Activated naive CD4-positive, alpha-beta T cell treated with Interleukin-2 at 50 U/mL for 16 hours (primary cell): ENCODE measurements around the gene CUL9.
"Not testable (repeated sequence)": the region's sequence is repeated elsewhere in the genome, so short reads cannot be mapped to it uniquely, and the experiment has no call there.

Experiments used
- DNase-seq: peaks from one replicate; pipeline ENCODE4 v3.0.0-alpha.2; 2020

The CUL9 gene

GRCh38 chr6:43181942-43182860, at the start of gene CUL9:
Gene CUL9 (plus strand): TSS chr6:43182196. CDS start chr6:43184311, 2,115 bp downstream.
- peak; percentile 82 for DNase-seq

- no peak for DNase-seq
Measured at GRCh38 chr6:43138267-43138666, 43.7 kb upstream of the CUL9 start.

DNA sequence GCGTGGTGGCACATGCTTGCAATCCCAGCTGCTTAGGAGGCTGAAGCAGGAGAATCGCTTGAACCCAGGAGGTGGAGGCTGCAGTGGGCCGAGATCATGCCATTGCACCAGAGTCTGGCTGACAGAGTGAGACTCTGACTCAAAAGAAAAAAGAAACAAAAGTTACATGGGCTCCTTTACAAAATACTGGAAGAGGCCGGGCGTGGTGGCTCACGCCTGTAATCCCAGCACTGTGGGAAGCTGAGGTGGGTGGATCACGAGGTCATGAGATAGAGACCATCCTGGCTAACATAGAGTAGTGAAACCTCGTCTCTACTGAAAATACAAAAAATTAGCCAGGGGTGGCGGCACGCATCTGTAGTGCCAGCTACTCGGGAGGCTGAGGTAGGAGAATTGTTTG, 42.0 kb upstream of the CUL9 start:
- DNase-seq, result not testable (repeated sequence)

DNA sequence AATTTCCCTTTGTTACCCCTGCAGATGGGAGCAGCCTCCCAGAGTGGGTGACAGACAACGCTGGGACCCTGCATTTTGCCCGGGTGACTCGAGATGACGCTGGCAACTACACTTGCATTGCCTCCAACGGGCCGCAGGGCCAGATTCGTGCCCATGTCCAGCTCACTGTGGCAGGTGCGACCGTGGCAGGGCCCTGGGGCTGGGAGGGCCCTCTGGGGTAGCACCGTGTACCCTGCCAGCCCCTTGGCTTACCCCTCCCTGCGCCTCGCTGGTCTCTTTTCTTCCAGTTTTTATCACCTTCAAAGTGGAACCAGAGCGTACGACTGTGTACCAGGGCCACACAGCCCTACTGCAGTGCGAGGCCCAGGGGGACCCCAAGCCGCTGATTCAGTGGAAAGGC, 40.4 kb upstream of the CUL9 start:
- DNase-seq, result no peak

DNA sequence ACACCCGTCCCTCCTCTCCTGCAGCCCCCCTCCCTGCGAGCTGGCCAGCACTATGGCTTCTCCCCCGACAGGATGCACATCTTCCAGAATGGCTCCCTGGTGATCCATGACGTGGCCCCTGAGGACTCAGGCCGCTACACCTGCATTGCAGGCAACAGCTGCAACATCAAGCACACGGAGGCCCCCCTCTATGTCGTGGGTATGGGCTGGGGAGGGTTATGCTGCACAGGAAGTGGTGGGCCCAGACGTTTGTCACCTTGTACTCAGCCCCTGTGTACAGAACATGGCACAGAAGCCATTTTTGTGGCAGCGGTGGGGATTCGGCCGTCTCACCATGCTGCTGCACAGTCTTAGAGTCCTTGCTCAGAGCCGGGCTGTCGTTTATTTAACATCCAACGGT, 39.9 kb upstream of the CUL9 start:
- no peak for DNase-seq

DNA sequence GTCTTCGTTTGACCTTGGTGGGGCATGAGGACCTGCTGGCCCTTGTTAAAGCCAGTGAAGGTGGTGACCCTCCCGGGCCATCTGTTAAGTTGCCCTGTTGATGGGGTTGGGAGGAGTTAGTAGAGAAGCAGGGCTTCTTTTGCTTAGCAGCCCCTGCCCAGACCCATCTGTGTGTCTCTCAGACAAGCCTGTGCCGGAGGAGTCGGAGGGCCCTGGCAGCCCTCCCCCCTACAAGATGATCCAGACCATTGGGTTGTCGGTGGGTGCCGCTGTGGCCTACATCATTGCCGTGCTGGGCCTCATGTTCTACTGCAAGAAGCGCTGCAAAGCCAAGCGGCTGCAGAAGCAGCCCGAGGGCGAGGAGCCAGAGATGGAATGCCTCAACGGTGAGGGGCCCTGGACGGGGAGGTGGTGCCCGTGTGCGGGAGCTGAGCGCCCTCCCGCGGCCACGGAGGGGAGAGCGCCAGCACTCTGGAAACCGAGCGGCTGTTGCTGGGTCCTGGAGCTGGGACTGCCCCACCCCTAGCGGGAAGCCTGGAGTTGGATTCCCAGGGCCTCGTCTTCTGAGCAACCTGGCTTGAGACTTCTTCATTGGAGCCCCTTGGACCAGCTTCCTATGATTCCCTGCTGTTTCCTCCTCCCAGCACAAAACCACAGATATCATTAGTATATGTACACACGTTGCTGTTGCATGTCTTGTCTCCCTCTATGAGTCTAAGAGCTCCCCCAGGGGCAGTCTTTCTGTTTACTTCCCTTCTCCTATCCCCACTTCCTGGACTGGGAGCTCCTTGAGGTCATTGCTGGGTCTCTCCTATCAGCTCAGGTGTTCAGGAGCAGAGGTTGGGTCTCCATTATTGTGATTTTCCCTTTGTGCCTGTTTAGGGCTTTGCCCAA, 38.5 kb upstream of the CUL9 start:
- peak; percentile 77 for DNase-seq

- no peak for DNase-seq
Measured at GRCh38 chr6:43144879-43145278, 37.1 kb upstream of the CUL9 start.

GRCh38 chr6:43146261-43146660, 35.7 kb upstream of the CUL9 start:
- DNase-seq, result no peak

- DNase-seq, result no peak
Measured at GRCh38 chr6:43146709-43147688, 35.0 kb upstream of the CUL9 start.

DNA sequence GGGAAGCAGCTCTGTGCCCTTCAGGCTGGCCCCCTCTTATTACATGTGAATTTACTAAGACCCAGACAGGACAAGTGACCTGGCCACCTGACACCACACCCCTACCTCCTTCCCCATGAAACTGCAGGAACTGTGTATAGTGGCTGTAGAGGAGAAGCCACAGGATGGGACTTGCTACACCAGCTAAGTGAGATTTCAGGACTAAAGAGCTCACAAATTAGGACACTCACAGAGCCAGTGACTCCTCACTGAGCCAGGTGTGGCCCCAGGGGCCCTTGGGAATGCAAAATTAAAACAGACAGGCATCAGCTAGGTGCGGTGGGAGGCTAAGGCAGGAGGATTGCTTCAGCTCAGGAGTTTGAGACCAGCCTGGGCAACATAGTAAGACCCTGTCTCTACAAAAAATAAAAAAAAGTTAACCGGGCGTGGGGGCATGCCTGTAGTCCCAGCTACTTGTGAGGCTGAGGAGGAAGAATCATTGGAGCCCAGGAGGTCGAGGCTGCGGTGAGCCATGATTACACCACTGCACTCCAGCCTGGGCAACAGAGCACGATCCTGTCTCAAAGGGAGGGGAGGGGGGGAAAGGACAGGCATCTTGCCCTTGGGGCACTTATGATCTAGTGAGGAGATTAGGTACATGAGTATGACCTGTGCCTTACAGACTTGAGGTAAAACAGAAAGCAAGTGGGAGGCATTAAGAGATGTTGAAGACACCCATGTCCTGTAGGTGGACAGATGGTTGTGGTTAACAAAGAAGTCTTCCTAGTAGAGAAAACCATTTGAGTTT, 34.1 kb upstream of the CUL9 start:
- DNase-seq, result no peak

- no peak for DNase-seq
Measured at GRCh38 chr6:43149265-43149664, 32.7 kb upstream of the CUL9 start.

GRCh38 chr6:43150051-43150751, 31.8 kb upstream of the CUL9 start:
- no peak for DNase-seq

- no peak for DNase-seq
Measured at GRCh38 chr6:43159599-43159998, 22.4 kb upstream of the CUL9 start.

DNA sequence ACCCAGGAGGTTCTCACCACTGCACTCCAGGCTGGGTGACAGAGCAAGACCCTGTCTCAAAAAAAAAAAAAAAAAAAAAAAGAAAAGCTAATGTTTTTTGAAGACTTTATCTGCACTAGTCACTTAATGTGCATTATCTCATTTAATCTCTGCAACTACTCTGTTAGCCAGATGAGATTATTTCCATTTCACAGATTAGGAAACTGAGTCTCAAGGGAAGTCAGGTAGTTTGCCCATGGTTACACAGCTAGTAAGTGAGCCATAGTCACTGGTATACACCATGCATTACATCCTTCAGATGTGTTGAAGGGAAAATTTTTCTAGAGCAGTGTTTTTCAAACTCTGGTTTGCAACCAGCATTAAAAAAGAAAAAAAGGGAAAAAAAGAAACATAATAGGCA, 18.1 kb upstream of the CUL9 start:
- DNase-seq, result no peak

- DNase-seq, result no peak
Measured at GRCh38 chr6:43170417-43170930, 11.5 kb upstream of the CUL9 start.

GRCh38 chr6:43170931-43171706, 10.9 kb upstream of the CUL9 start, which contains the start of gene SRF:
Gene SRF (plus strand): TSS chr6:43171269. CDS start chr6:43171657, 388 bp downstream.
- peak; percentile 99 for DNase-seq

- DNase-seq, result peak; percentile 57
Measured at GRCh38 chr6:43171707-43172103, 10.3 kb upstream of the CUL9 start.

DNA sequence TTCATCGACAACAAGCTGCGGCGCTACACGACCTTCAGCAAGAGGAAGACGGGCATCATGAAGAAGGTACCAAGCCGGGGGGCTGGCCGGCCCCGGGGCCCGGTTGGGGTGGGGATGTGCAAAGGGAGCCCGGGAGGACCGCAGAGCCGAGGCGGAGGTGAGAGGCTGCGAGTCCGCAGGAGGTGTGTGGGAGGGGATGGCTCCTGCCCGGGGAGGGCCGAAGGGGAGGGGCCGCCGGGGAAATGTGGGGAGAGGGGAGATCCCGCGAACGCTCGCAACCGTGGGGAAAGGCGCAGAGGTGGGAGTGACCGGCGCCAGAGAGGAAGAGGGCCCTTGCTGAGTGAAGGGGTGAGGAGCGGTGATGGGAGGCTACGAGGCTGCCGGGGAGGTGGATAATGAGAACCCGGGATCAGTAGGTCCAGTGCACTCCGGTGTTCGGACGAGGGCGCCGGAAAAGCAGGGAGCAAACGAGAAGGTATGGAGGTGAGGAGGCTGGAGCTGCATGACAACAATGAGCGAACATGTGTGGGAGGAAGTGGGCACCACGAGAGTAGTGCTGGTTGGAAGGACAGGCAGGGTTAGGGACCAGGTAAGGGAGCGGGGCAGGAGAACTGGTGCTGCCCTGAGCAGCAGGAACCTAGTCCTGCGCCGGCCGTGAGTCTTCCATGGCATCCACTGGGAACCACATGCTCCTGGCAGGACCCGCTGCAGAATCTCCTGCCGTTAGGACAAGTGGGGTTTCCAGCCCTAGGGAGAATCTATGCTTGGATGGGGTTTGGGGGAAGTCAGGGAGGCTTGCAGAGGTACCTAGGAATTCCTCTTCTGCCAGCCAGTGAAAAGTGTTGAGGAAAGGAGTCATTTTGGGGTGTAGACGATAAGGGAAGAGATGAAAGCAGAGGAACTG, 9.6 kb upstream of the CUL9 start:
- DNase-seq, result peak; percentile 67
